ENCODE measurements around the gene SLC38A10. TPM values are rescaled to one million over a fixed set of nuclear protein-coding genes. Genes with fewer than 3 reads are reported as not detected.

The SLC38A10 gene
- total and polyA plus RNA-seq, 2 of the 4 experiments (the other 2 are of a cell fraction): 12.7 to 46.7 TPM

GRCh38 chr17:81298325-81298990, 3.4 kb upstream of the SLC38A10 start:
- no peak overlapping the region for H3K4me3 ChIP-seq (ENCODE audit: insufficient read depth, low read depth, low read length)
- H3K23ac ChIP-seq (ENCODE audit: low read depth, low read length): no peak overlapping the region
- no peak overlapping the region for H2BK5ac ChIP-seq (ENCODE audit: low read depth, low read length, poor library complexity, severe bottlenecking)
- peaks cover 4% of the 10 kb centered on the region for H3K4me1 ChIP-seq (ENCODE audit: control insufficient read depth, insufficient read depth, low read length)
- ChIA-PET CTCF (no interaction called here), POLR2A (ENCODE audit: unreplicated experiment) (no interaction called here)
- ATAC-seq (ENCODE audit: low read depth) (no peak), DNase-seq (no peak)
- no peak overlapping the region for H2AK5ac ChIP-seq (ENCODE audit: low read depth, low read length)
- no peak overlapping the region for H4K8ac ChIP-seq (ENCODE audit: low read depth in 2 of 2, low read length in 2 of 2)
- TF ChIP-seq BHLHE40 (IDR thresholded peaks at IDR 0.05; ENCODE audit: low read depth, low read length) (no peak), FOS (IDR thresholded peaks at IDR 0.05; ENCODE audit: low read depth, low read length) (no peak), NFE2L2 (IDR thresholded peaks at IDR 0.05; ENCODE audit: low read depth, low read length) (no peak), CEBPB (IDR thresholded peaks at IDR 0.05; ENCODE audit: low read depth, low read length) (no peak), POLR2A (IDR thresholded peaks at IDR 0.05; ENCODE audit: low read depth, low read length) (no peak), CHD1 (IDR thresholded peaks at IDR 0.05; ENCODE audit: low read depth, low read length) (no peak), RFX5 (IDR thresholded peaks at IDR 0.05; ENCODE audit: low read depth, low read length) (no peak), RAD21 (IDR thresholded peaks at IDR 0.05; ENCODE audit: low read length) (no peak), RCOR1 (IDR thresholded peaks at IDR 0.05; ENCODE audit: insufficient replicate concordance, low read length) (no peak), MAZ (IDR thresholded peaks at IDR 0.05; ENCODE audit: borderline replicate concordance, low read depth, low read length) (no peak), SMC3 (IDR thresholded peaks at IDR 0.05; ENCODE audit: low read depth, low read length) (no peak), USF2 (IDR thresholded peaks at IDR 0.05; ENCODE audit: low read depth, low read length) (no peak), MAFK (IDR thresholded peaks at IDR 0.05; ENCODE audit: low read depth, low read length) (no peak), CTCF (conservative IDR thresholded peaks at IDR 0.05; ENCODE audit: low read depth, low read length) (no peak), ELK1 (IDR thresholded peaks at IDR 0.05; ENCODE audit: borderline replicate concordance, low read depth, low read length) (no peak), MXI1 (IDR thresholded peaks at IDR 0.05; ENCODE audit: borderline replicate concordance, low read depth, low read length) (no peak)
- in situ Hi-C loops (cut with MboI; ENCODE audit: low sequenced_read_pairs) (no loop called here), intact Hi-C loops (cut with micrococcal nuclease) (no loop called here), dilution Hi-C loops (cut with HindIII; ENCODE audit: low sequenced_read_pairs, unreplicated experiment) (no loop called here)
- no peak overlapping the region for H3K4me2 ChIP-seq (ENCODE audit: low read depth, low read length)
- no peak overlapping the region for H2BK20ac ChIP-seq (ENCODE audit: low read depth, low read length)
- H3K27me3 ChIP-seq (ENCODE audit: control insufficient read depth, insufficient read depth, low read length): no peaks in the 10 kb centered on the region; the same call in 1 of the 2 replicates
- no peaks in the 10 kb centered on the region for H3K36me3 ChIP-seq (ENCODE audit: control insufficient read depth, insufficient read depth, low read length)
- peaks cover 8 to 19% of the 10 kb centered on the region in 2 experiments for H3K79me1 ChIP-seq (ENCODE audit: low read depth in 1 of 2, low read length in 2 of 2)
- no peak overlapping the region for H3K56ac ChIP-seq (ENCODE audit: extremely low read depth, insufficient read depth, low read length)
- WGBS, 2 experiments (ENCODE audit: extremely low coverage in 2 of 2, insufficient read length in 1 of 2): 92% methylated on average over 10 of the region's 11 CpGs; no CpG with 5 or more reads in 1 of the 2 experiments
- H4K20me1 ChIP-seq (ENCODE audit: insufficient read depth, low read length): no peaks in the 10 kb centered on the region
- no peak overlapping the region for H2BK15ac ChIP-seq (ENCODE audit: low read depth, low read length)
- peaks cover 7% of the 10 kb centered on the region for H3K9me1 ChIP-seq (ENCODE audit: insufficient read depth, low read length)
- H3K4ac ChIP-seq (ENCODE audit: low read depth, low read length): no peak overlapping the region
- H3K9me3 ChIP-seq (ENCODE audit: control insufficient read depth, insufficient read depth, low read length): no peaks in the 10 kb centered on the region
- no peak overlapping the region for H3K14ac ChIP-seq (replicated peaks; ENCODE audit: low read depth, low read length)
- H4K91ac ChIP-seq (ENCODE audit: insufficient read depth, low read depth, low read length): no peak overlapping the region
- no TSS peak for BruUV-seq (replicated peaks)
- H4K5ac ChIP-seq (ENCODE audit: low read depth, low read length): no peak overlapping the region
- H2AFZ ChIP-seq (replicated peaks; ENCODE audit: low read length, poor library complexity): no peak overlapping the region
- H3K27ac ChIP-seq (ENCODE audit: insufficient read depth, low read length): no peak overlapping the region
- H3K9ac ChIP-seq (ENCODE audit: low read depth, low read length): no peak overlapping the region
- no peak overlapping the region for H2BK120ac ChIP-seq (ENCODE audit: low read depth, low read length)
- H2AK9ac ChIP-seq (replicated peaks; ENCODE audit: low read depth, low read length, poor library complexity): no peak overlapping the region
- H3K18ac ChIP-seq (ENCODE audit: low read depth, low read length): no peak overlapping the region

Data from IMR-90 (cell line).